Liver (tissue), 9 donors: Measurements from ENCODE around the gene SOX5. TPM values are rescaled to one million over a fixed set of nuclear protein-coding genes. Genes with fewer than 3 reads are reported as not detected.

Source experiments
- DNase-seq: peaks from one replicate; pipeline ENCODE4 v3.0.0-alpha.2; 2017; ENCODE audit warnings: low spot score
- H3K27ac ChIP-seq, 2 donors: one replicate each; pipeline ENCODE4 v1.7.0; 2013; ENCODE audit warnings: inconsistent platforms in 2 of 2, low read length in 2 of 2, control low read depth in 1 of 2, low read depth in 1 of 2, mild to moderate bottlenecking in 1 of 2
- H3K27me3 ChIP-seq, 4 donors: one replicate each; pipeline versions ENCODE4 v1.6.1 to v1.7.0; 2013; ENCODE audit warnings: low read length in 3 of 4, inconsistent platforms in 1 of 4, mild to moderate bottlenecking in 1 of 4, moderate library complexity in 1 of 4; ENCODE audit not compliant: control insufficient read depth in 4 of 4, insufficient read depth in 4 of 4
- H3K36me3 ChIP-seq, 4 donors: one replicate each; pipeline versions ENCODE4 v1.6.1 to v1.7.0; 2013; ENCODE audit warnings: low read length in 3 of 4, mild to moderate bottlenecking in 3 of 4, low read depth in 1 of 4, moderate library complexity in 1 of 4; ENCODE audit not compliant: control insufficient read depth in 4 of 4, insufficient read depth in 3 of 4
- H3K4me1 ChIP-seq, 4 donors: one replicate each; pipeline versions ENCODE4 v1.6.1 to v1.7.0; 2013; ENCODE audit warnings: low read length in 3 of 4, mild to moderate bottlenecking in 3 of 4, moderate library complexity in 1 of 4; ENCODE audit not compliant: control insufficient read depth in 4 of 4, insufficient read depth in 4 of 4
- H3K4me3 ChIP-seq, 3 donors: one replicate each; pipeline versions ENCODE4 v1.6.1 to v1.7.0; 2013; ENCODE audit warnings: low read length in 3 of 3, control low read depth in 1 of 3, low read depth in 1 of 3, mild to moderate bottlenecking in 1 of 3
- H3K9ac ChIP-seq, 2 donors: one replicate each; pipeline ENCODE4 v1.7.0; 2013; ENCODE audit warnings: low read length in 2 of 2, mild to moderate bottlenecking in 2 of 2, moderate library complexity in 2 of 2, control low read depth in 1 of 2, low read depth in 1 of 2
- H3K9me3 ChIP-seq, 4 donors: one replicate each; pipeline versions ENCODE4 v1.6.1 to v1.7.0; 2013; ENCODE audit warnings: low read length in 3 of 4; ENCODE audit not compliant: control insufficient read depth in 4 of 4
- CTCF ChIP-seq: fragments of 150-350 bp; IDR thresholded peaks from 2 replicates; pipeline ENCODE4 v1.5.1; 2017; ENCODE audit warnings: improper control_type of control experiment, low read depth, low read length; ENCODE audit not compliant: missing input control
- EGR1 ChIP-seq, 2 donors: IDR thresholded peaks; 2 replicates each; pipeline ENCODE4 v1.6.1; 2016 to 2018; ENCODE audit warnings: antibody characterized with exemption in 2 of 2, low read depth in 2 of 2
- FOXA1 ChIP-seq: IDR thresholded peaks from 2 replicates; pipeline ENCODE4 v1.6.1; 2016; ENCODE audit warnings: antibody characterized with exemption
- FOXA2 ChIP-seq: IDR thresholded peaks from 2 replicates; pipeline ENCODE4 v1.6.1; 2016; ENCODE audit warnings: antibody characterized with exemption
- GABPA ChIP-seq, 2 donors: IDR thresholded peaks in 1 of 2; conservative IDR thresholded peaks in 1 of 2; 2 replicates each; pipeline ENCODE4 v1.6.1; 2016; ENCODE audit warnings: antibody characterized with exemption in 2 of 2, mild to moderate bottlenecking in 1 of 2, moderate library complexity in 1 of 2
- HNF4A ChIP-seq, 2 donors: conservative IDR thresholded peaks; 2 replicates each; pipeline ENCODE4 v1.6.1; 2016; ENCODE audit warnings: antibody characterized with exemption in 2 of 2, mild to moderate bottlenecking in 2 of 2
- HNF4G ChIP-seq: IDR thresholded peaks from 2 replicates; pipeline ENCODE4 v1.6.1; 2016; ENCODE audit warnings: antibody characterized with exemption
- JUND ChIP-seq, 2 donors: IDR thresholded peaks; 2 replicates each; pipeline ENCODE4 v1.6.1; 2016; ENCODE audit warnings: antibody characterized with exemption in 2 of 2
- NR2F2 ChIP-seq: IDR thresholded peaks from 2 replicates; pipeline ENCODE4 v1.6.1; 2016; ENCODE audit warnings: antibody characterized with exemption
- RAD21 ChIP-seq, 2 donors: IDR thresholded peaks; 2 replicates each; pipeline ENCODE4 v1.6.1; 2016; ENCODE audit warnings: antibody characterized with exemption in 2 of 2, mild to moderate bottlenecking in 2 of 2
- RXRA ChIP-seq, 2 donors: IDR thresholded peaks; 2 replicates each; pipeline ENCODE4 v1.6.1; 2017 to 2018; ENCODE audit warnings: antibody characterized with exemption in 2 of 2, mild to moderate bottlenecking in 1 of 2
- TAF1 ChIP-seq: conservative IDR thresholded peaks from 2 replicates; pipeline ENCODE4 v1.6.1; 2016; ENCODE audit warnings: antibody characterized with exemption, mild to moderate bottlenecking
- YY1 ChIP-seq: IDR thresholded peaks from 2 replicates; pipeline ENCODE4 v1.6.1; 2016; ENCODE audit warnings: antibody characterized with exemption, mild to moderate bottlenecking
- WGBS: extraction: QIAGEN DNeasy Blood & Tissue Kit; methylation state at CpG from one replicate; pipeline ENCODE4 v1.1.7; 2013; 5-methylcytosine and 5-hydroxymethylcytosine counted together
- polyA plus RNA-seq, 2 donors: library from polyadenylated mRNA; stranded (reverse) in 1 of 2; unstranded in 1 of 2; fragments of 200-250 nt in 1 of 2; fragments of >200 nt in 1 of 2; fragmentation: Nextera tagmentation in 1 of 2; extraction: Ambion mirVana in 1 of 2; gene quantifications; one replicate each; pipeline versions ENCODE4 v1.2.1 to v1.2.3, GENCODE V29; 2013 to 2015
- total RNA-seq, 2 donors: library from RNA; depleted of rRNA; stranded (reverse); fragments of >200 nt; gene quantifications; one replicate each; pipeline ENCODE4 v1.2.3, GENCODE V29; 2014
- TF ChIP-seq, protein P1 (sequence below): IDR thresholded peaks from 2 replicates; pipeline ENCODE4 v1.6.1; 2016; ENCODE audit warnings: antibody characterized with exemption, mild to moderate bottlenecking
- TF ChIP-seq, protein P2 (sequence below): IDR thresholded peaks from 2 replicates; pipeline ENCODE4 v1.6.1; 2016; ENCODE audit warnings: antibody characterized with exemption
- TF ChIP-seq, protein P3 (sequence below): IDR thresholded peaks from 2 replicates; pipeline ENCODE4 v1.6.1; 2016; ENCODE audit warnings: antibody characterized with exemption
- TF ChIP-seq, protein P4 (sequence below): IDR thresholded peaks from 2 replicates; pipeline ENCODE4 v1.6.1; 2016; ENCODE audit warnings: antibody characterized with exemption
- donor health status: healthy.
- donor health status: healthy.
- donor health status: healthy.
- donor health status: healthy.
- donor health status: healthy.

Gene SOX5
- total and polyA plus RNA-seq, 4 donors, result 2.3 to 42.4 (median 12.3) TPM

DNA sequence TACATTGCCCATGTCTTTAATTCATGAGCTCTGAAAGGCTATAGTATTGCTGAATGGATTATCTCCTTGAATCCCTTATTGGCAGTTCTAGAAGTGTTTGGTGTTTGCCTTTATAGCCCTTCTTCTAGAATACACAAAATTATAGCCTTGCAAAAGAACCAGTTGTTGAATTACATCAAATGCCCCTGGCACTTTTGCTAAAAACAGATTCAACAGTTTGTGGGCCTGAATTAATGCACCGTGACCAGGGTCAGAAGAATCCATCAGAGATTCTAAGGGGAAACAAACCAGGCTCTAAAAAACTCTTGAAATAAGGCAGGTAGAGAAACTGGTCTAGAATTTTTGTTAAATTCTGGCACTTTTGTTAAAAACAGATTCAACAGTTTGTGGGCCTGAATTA, 197.8 kb downstream of the SOX5 start:
- no peaks in the 10 kb centered on the region for H3K9me3 ChIP-seq
- H3K9ac ChIP-seq, result no peak overlapping the region
- no peaks in the 10 kb centered on the region for H3K27me3 ChIP-seq
- no peaks in the 10 kb centered on the region for H3K4me1 ChIP-seq
- WGBS, result 96% methylated on average over 1 of the region's 1 CpG
- no peak for DNase-seq
- H3K4me3 ChIP-seq, result no peak overlapping the region
- H3K27ac ChIP-seq, result no peak overlapping the region
- peaks cover 0 to 7% (median 3%) of the 10 kb centered on the region in 4 donors for H3K36me3 ChIP-seq
- TF ChIP-seq HNF4G (no peak), FOXA2 (no peak), EGR1 (IDR thresholded peaks at IDR 0.05; ENCODE audit: low read depth in 2 of 2) (no peak), RAD21 (IDR thresholded peaks at IDR 0.05) (no peak), HNF4A (conservative IDR thresholded peaks at IDR 0.05) (no peak), YY1 (no peak), NR2F2 (no peak), FOXA1 (no peak), GABPA (IDR thresholded peaks at IDR 0.05 in 1 of 2, conservative IDR thresholded peaks at IDR 0.05 in 1 of 2) (no peak), JUND (IDR thresholded peaks at IDR 0.05) (no peak), TAF1 (no peak), RXRA (IDR thresholded peaks at IDR 0.05) (no peak), CTCF (no peak)
- TF ChIP-seq, protein P1, sequence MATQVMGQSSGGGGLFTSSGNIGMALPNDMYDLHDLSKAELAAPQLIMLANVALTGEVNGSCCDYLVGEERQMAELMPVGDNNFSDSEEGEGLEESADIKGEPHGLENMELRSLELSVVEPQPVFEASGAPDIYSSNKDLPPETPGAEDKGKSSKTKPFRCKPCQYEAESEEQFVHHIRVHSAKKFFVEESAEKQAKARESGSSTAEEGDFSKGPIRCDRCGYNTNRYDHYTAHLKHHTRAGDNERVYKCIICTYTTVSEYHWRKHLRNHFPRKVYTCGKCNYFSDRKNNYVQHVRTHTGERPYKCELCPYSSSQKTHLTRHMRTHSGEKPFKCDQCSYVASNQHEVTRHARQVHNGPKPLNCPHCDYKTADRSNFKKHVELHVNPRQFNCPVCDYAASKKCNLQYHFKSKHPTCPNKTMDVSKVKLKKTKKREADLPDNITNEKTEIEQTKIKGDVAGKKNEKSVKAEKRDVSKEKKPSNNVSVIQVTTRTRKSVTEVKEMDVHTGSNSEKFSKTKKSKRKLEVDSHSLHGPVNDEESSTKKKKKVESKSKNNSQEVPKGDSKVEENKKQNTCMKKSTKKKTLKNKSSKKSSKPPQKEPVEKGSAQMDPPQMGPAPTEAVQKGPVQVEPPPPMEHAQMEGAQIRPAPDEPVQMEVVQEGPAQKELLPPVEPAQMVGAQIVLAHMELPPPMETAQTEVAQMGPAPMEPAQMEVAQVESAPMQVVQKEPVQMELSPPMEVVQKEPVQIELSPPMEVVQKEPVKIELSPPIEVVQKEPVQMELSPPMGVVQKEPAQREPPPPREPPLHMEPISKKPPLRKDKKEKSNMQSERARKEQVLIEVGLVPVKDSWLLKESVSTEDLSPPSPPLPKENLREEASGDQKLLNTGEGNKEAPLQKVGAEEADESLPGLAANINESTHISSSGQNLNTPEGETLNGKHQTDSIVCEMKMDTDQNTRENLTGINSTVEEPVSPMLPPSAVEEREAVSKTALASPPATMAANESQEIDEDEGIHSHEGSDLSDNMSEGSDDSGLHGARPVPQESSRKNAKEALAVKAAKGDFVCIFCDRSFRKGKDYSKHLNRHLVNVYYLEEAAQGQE, result no peak
- TF ChIP-seq, protein P2, sequence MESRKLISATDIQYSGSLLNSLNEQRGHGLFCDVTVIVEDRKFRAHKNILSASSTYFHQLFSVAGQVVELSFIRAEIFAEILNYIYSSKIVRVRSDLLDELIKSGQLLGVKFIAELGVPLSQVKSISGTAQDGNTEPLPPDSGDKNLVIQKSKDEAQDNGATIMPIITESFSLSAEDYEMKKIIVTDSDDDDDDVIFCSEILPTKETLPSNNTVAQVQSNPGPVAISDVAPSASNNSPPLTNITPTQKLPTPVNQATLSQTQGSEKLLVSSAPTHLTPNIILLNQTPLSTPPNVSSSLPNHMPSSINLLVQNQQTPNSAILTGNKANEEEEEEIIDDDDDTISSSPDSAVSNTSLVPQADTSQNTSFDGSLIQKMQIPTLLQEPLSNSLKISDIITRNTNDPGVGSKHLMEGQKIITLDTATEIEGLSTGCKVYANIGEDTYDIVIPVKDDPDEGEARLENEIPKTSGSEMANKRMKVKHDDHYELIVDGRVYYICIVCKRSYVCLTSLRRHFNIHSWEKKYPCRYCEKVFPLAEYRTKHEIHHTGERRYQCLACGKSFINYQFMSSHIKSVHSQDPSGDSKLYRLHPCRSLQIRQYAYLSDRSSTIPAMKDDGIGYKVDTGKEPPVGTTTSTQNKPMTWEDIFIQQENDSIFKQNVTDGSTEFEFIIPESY, result no peak
- TF ChIP-seq, protein P3, sequence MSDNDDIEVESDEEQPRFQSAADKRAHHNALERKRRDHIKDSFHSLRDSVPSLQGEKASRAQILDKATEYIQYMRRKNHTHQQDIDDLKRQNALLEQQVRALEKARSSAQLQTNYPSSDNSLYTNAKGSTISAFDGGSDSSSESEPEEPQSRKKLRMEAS, result no peak
- TF ChIP-seq, protein P4, sequence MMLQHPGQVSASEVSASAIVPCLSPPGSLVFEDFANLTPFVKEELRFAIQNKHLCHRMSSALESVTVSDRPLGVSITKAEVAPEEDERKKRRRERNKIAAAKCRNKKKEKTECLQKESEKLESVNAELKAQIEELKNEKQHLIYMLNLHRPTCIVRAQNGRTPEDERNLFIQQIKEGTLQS, result no peak

DNA sequence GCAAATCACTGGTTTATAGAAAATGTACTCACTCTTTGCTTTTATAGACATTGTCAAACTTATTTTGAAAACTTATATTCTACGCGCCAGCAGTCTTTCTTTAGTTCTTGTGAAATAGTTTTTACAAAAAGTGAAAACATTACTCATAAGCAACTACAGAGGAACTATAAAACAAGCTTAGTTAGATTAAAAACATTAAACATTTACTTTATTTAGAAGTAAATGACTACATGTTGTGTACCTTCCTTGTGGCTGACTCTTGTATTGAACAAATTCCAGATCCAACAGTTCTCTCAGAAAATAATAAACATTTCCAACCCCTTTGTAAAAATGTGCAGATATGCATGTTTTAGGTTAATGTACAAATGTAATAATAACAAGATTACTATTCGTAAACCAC, 198.5 kb downstream of the SOX5 start:
- WGBS, result 91% methylated on average over 3 of the region's 3 CpGs
- Histone ChIP-seq H3K4me3 (no peak overlapping the region), H3K4me1 (no peaks in the 10 kb centered on the region), H3K9me3 (no peaks in the 10 kb centered on the region), H3K9ac (no peak overlapping the region), H3K36me3 (peaks cover 0 to 10% (median 3%) of the 10 kb centered on the region in 4 donors), H3K27me3 (no peaks in the 10 kb centered on the region), H3K27ac (no peak overlapping the region)
- DNase-seq, result no peak
- TF ChIP-seq RXRA (IDR thresholded peaks at IDR 0.05), result no peak
- no peak for TF ChIP-seq YY1
- TF ChIP-seq TAF1, result no peak
- TF ChIP-seq HNF4A (conservative IDR thresholded peaks at IDR 0.05), result no peak
- TF ChIP-seq, protein P4, result no peak
- TF ChIP-seq CTCF, result no peak
- TF ChIP-seq, protein P2, result no peak
- no peak for TF ChIP-seq EGR1 (IDR thresholded peaks at IDR 0.05; ENCODE audit: low read depth in 2 of 2)
- TF ChIP-seq, protein P3, result no peak
- no peak for TF ChIP-seq FOXA2
- no peak for TF ChIP-seq FOXA1
- no peak for TF ChIP-seq NR2F2
